ENCODE results near the gene PDILT. TPM values are rescaled to one million over a fixed set of nuclear protein-coding genes. Genes with fewer than 3 reads are reported as not detected.
"Not testable (repeated sequence)": the region's sequence is repeated elsewhere in the genome, so short reads cannot be mapped to it uniquely, and the experiment has no call there.

The PDILT gene
- total RNA-seq, 2 experiments from 2014 or later: not detected

DNA sequence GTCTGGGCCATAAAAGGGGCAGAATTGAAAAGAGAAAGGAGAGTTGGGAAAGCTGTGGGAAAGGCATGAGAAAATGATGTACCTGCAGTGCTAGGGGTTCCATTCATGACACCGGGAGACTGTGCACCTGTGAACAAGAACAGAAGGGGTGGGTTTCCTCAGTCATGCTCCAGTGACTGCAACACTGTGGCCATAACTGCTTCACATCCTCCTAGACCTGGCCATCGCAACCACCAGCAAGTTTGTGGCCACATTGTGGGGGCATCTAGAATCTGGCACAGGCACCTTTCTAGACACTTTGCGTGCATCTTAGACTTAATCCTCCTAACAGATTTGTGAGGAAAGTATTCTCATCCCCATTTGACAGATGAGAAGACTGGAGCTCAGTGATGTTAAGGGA lies 90.0 kb downstream of the PDILT start:
- H3K4me1 Mint-ChIP-seq (ENCODE audit: low read depth): no peaks in the 10 kb centered on the region
- H3K27ac Mint-ChIP-seq: no peak overlapping the region
- H3K36me3 Mint-ChIP-seq (ENCODE audit: low read depth): no peaks in the 10 kb centered on the region
- DNase-seq (no peak), ATAC-seq (no peak)
- no peak overlapping the region for H3K4me3 Mint-ChIP-seq
- H3K9me3 Mint-ChIP-seq (ENCODE audit: insufficient read depth): no peaks in the 10 kb centered on the region
- ChIA-PET CTCF (no interaction called here), POLR2A (no interaction called here)
- no peaks in the 10 kb centered on the region for H3K27me3 Mint-ChIP-seq (ENCODE audit: low read depth)

DNA sequence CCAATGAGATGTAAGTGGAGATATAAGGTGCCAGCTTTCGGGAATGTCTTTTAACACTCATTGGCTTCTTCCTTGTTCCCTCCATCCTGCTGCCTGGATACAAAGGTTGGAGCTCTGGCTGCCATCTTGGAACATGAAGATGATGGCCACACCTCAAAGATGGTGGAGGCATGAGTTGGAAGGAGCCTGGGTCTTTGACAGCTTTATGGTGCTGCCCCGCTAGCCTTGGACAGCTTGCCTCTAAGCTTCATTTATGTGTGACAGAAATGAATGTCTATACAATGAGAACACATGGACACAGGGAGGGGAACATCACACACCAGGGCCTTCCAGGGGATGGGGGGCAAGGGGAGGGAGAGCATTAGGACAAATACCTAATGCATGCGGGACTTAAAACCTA lies 90.8 kb downstream of the PDILT start:
- no peak overlapping the region for H3K27ac Mint-ChIP-seq
- no peaks in the 10 kb centered on the region for H3K9me3 Mint-ChIP-seq (ENCODE audit: insufficient read depth)
- H3K27me3 Mint-ChIP-seq (ENCODE audit: low read depth): no peaks in the 10 kb centered on the region
- ChIA-PET POLR2A (no interaction called here), CTCF (interaction anchor here (0.8 kb wide), 1 partner anchor 13 kb away, joined by 4 read pairs; no protein-coding TSS in a partner anchor)
- no peaks in the 10 kb centered on the region for H3K4me1 Mint-ChIP-seq (ENCODE audit: low read depth)
- DNase-seq (no peak), ATAC-seq (no peak)
- no peaks in the 10 kb centered on the region for H3K36me3 Mint-ChIP-seq (ENCODE audit: low read depth)
- no peak overlapping the region for H3K4me3 Mint-ChIP-seq

DNA sequence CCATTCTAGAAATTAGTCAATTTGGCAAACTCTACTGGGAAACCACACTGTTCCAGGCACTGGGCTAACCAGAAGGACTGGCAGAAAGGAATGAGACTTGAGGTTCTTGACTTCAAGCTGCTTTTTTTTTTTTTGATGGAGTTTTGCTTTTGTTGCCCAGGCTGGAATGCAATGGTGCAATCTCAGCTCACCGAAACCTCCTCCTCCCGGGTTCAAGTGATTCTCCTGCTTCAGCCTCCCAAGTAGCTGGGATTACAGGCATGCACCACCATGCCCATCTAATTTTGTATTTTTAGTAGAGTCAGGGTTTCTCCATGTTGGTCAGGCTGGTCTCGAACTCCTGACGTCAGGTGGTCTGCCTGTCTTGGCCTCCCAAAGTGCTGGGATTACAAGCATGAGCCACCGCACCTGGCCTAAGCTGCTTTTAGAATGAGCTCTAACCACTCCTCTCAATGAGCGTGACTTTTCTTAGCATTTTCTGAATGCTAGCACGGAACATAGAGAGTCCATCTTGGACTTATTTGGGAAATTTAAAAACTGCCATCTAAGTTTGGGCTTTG lies 91.9 kb downstream of the PDILT start:
- DNase-seq; H3K27ac Mint-ChIP-seq; CTCF ChIA-PET; H3K4me1 Mint-ChIP-seq (ENCODE audit: low read depth); POLR2A ChIA-PET; H3K9me3 Mint-ChIP-seq (ENCODE audit: insufficient read depth); H3K27me3 Mint-ChIP-seq (ENCODE audit: low read depth); ATAC-seq; H3K36me3 Mint-ChIP-seq (ENCODE audit: low read depth); H3K4me3 Mint-ChIP-seq: not testable (repeated sequence)

DNA sequence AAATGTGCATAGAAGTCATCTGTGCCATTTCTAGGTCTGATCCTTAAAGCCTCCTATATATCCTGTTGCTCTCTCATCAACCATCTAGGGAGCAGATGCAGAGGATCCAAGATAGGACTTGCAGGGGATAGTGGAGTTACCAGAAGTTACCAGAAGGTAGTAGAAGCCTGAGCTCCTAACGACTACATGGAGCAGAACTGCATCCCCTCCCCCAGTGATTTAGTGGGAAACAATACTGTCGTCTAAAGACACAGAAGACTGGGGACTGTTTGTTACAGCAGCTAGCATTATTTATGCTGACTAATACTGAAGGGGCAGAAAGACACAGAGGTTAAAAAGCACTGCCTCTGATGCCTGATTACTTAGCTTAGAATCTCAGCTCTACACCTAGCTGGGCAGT lies 93.0 kb downstream of the PDILT start:
- no peak for DNase-seq
- no peak for ATAC-seq
- ChIA-PET POLR2A (no interaction called here), CTCF (interaction anchor here (0.9 to 1.2 kb wide), 2 partner anchors 10 to 11 kb away, joined by 3 read pairs; no protein-coding TSS in a partner anchor)
- H3K27ac Mint-ChIP-seq: no peak overlapping the region
- no peaks in the 10 kb centered on the region for H3K9me3 Mint-ChIP-seq (ENCODE audit: insufficient read depth)
- no peaks in the 10 kb centered on the region for H3K4me1 Mint-ChIP-seq (ENCODE audit: low read depth)
- H3K4me3 Mint-ChIP-seq: no peak overlapping the region
- H3K27me3 Mint-ChIP-seq (ENCODE audit: low read depth): no peaks in the 10 kb centered on the region
- H3K36me3 Mint-ChIP-seq (ENCODE audit: low read depth): no peaks in the 10 kb centered on the region

DNA sequence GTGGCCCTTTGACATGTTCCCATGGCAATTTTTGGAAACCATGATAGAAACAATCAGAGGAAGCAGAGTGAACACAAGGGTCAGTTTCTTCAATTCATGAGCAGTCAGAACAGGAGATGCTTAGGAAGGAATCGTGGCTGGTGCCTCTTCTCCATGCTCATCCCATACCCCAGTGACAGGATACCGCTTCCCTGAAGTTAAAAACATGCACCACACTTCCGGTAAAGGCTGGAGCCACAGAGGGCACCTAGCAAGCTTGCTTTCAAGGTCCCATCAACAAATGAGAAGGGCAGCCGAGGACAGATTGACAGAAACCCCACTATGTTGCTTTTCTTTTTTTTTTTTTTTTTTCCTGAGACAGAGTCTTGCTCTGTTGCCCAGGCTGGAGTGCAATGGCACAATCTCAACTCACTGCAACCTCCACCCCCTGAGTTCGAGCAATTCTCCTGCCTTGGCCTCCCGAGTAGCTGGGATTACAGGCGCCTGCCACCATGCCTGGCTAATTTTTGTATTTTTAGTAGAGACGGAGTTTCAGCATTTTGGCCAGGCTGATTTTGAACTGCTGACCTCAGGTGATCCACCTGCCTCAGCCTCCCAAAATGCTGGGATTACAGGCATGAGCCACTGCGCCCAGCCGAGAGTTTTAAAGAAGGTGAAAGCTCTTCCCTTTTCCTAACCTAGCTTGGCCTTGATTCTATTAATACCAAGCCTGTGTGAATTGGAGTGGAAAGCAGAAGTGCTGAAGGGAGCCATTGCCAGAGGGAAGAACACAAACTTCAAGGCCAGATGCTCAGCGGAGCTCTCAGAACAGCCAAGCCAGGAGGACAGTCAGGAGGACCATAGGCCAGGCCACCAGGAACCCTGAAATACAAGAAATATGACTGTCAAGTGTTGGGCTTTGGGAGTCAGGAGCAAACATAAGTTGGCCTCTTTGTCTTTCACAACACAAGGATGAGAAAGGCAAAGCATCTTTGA lies 93.8 kb downstream of the PDILT start:
- ChIA-PET CTCF (interaction anchor here (0.9 to 1.2 kb wide), 2 partner anchors 9 to 11 kb away, joined by 3 read pairs; no protein-coding TSS in a partner anchor), POLR2A (no interaction called here)
- DNase-seq (no peak), ATAC-seq (no peak)
- Mint-ChIP-seq H3K4me3 (no peak overlapping the region), H3K4me1 (ENCODE audit: low read depth) (no peaks in the 10 kb centered on the region), H3K27ac (no peak overlapping the region), H3K9me3 (ENCODE audit: insufficient read depth) (no peaks in the 10 kb centered on the region), H3K36me3 (ENCODE audit: low read depth) (no peaks in the 10 kb centered on the region), H3K27me3 (ENCODE audit: low read depth) (no peaks in the 10 kb centered on the region)

- H3K9me3 Mint-ChIP-seq (ENCODE audit: insufficient read depth): no peaks in the 10 kb centered on the region
- ChIA-PET CTCF (interaction anchor here (1.6 kb wide), 1 partner anchor 402 kb away, joined by 4 read pairs; no protein-coding TSS in a partner anchor), POLR2A (no interaction called here)
- ATAC-seq (no peak), DNase-seq (no peak)
- H3K27ac Mint-ChIP-seq: no peak overlapping the region
- no peaks in the 10 kb centered on the region for H3K36me3 Mint-ChIP-seq (ENCODE audit: low read depth)
- no peaks in the 10 kb centered on the region for H3K27me3 Mint-ChIP-seq (ENCODE audit: low read depth)
- H3K4me1 Mint-ChIP-seq (ENCODE audit: low read depth): no peaks in the 10 kb centered on the region
- no peak overlapping the region for H3K4me3 Mint-ChIP-seq
These were observed 94.8 kb downstream of the PDILT start for GRCh38 chr16:20309786-20310185.

Other genes with a start within 250 kb of the PDILT start
- gene GP2, start 77.2 kb downstream of the PDILT start, total RNA-seq: not detected
- gene UMOD, start 52.0 kb downstream of the PDILT start, total RNA-seq: not detected
- gene ACSM5, start 4.8 kb upstream of the PDILT start, total RNA-seq: not detected
- not detected for gene ACSM2A, start 46.8 kb upstream of the PDILT start, total RNA-seq
- gene ACSM2B, start 171.6 kb upstream of the PDILT start, total RNA-seq: not detected